HEK293 (cell line): ENCODE measurements around the gene CDS1.

Source experiments
- ATF2 ChIP-seq: fragments of 450-650 bp; formaldehyde crosslinking; IDR thresholded peaks from 2 replicates; pipeline ENCODE4 v1.5.1; 2016; ENCODE audit warnings: missing biosample characterization, missing genetic modification characterization, low read depth
- CTCF ChIP-seq: fragments of 450-650 bp; formaldehyde crosslinking; IDR thresholded peaks from 2 replicates; pipeline ENCODE4 v1.5.1; 2016; ENCODE audit warnings: missing biosample characterization, missing genetic modification characterization
- PATZ1 ChIP-seq: fragments of 450-650 bp; formaldehyde crosslinking; IDR thresholded peaks from 2 replicates; pipeline ENCODE4 v1.5.1; 2016; ENCODE audit warnings: missing biosample characterization, missing genetic modification characterization
- REPIN1 ChIP-seq: fragments of 450-650 bp; formaldehyde crosslinking; IDR thresholded peaks from 2 replicates; pipeline ENCODE4 v1.5.1; 2017; ENCODE audit warnings: missing biosample characterization, missing genetic modification characterization, low read depth
- SALL2 ChIP-seq: fragments of 450-650 bp; formaldehyde crosslinking; IDR thresholded peaks from 2 replicates; pipeline ENCODE4 v1.5.0; 2017; ENCODE audit warnings: missing biosample characterization, mild to moderate bottlenecking, missing genetic modification characterization, borderline replicate concordance
- ZNF354C ChIP-seq: fragments of 450-650 bp; formaldehyde crosslinking; IDR thresholded peaks from 2 replicates; pipeline ENCODE4 v1.5.1; 2016; ENCODE audit warnings: missing biosample characterization, missing genetic modification characterization, low read depth, borderline replicate concordance
- ZNF580 ChIP-seq: fragments of 450-650 bp; formaldehyde crosslinking; IDR thresholded peaks from 2 replicates; pipeline ENCODE4 v1.5.1; 2016; ENCODE audit warnings: missing biosample characterization, missing genetic modification characterization
- ZNF76 ChIP-seq: fragments of 450-650 bp; formaldehyde crosslinking; IDR thresholded peaks from 2 replicates; pipeline ENCODE4; 2016; ENCODE audit warnings: low read depth, missing biosample characterization, missing genetic modification characterization, borderline replicate concordance
- ZNF777 ChIP-seq: fragments of 450-650 bp; formaldehyde crosslinking; IDR thresholded peaks from 2 replicates; pipeline ENCODE4 v1.5.1; 2017; ENCODE audit warnings: missing biosample characterization, missing genetic modification characterization, borderline replicate concordance
- ZXDB ChIP-seq: fragments of 450-650 bp; formaldehyde crosslinking; IDR thresholded peaks from 2 replicates; pipeline ENCODE4 v1.5.1; 2016; ENCODE audit warnings: missing biosample characterization, missing genetic modification characterization

- no peak for TF ChIP-seq CTCF (tag by site-specific recombination)
- TF ChIP-seq ZNF580 = no peak
- TF ChIP-seq SALL2 (tag by site-specific recombination) = no peak
- TF ChIP-seq ATF2 (tag by site-specific recombination) = no peak
- no peak for TF ChIP-seq ZXDB (tag by site-specific recombination)
- no peak for TF ChIP-seq ZNF777
- no peak for TF ChIP-seq ZNF354C (tag by site-specific recombination)
- no peak for TF ChIP-seq REPIN1 (tag by site-specific recombination)
- no peak for TF ChIP-seq ZNF76 (tag by site-specific recombination)
- TF ChIP-seq PATZ1 (tag by site-specific recombination) = no peak
These were observed 94.2 kb downstream of the CDS1 start for GRCh38 chr4:84677093-84677492.
